ENCODE measurements around the gene CNTNAP2.
"Not testable (repeated sequence)": the region's sequence is repeated elsewhere in the genome, so short reads cannot be mapped to it uniquely, and the experiment has no call there.

CNTNAP2 gene

GRCh38 chr7:148403466-148403993 lies 2286.9 kb downstream of the CNTNAP2 start:
- 100% methylated on average over 1 of the region's 6 CpGs for WGBS (ENCODE audit: insufficient coverage)
- CTCF ChIA-PET: no interaction called here
- POLR2A ChIA-PET: no interaction called here
- no peak for DNase-seq
- Histone ChIP-seq H3K4me1 (ENCODE audit: control extremely low read depth in 1 of 4, control insufficient read depth in 4 of 4, insufficient read depth in 4 of 4, low read length in 3 of 4) (peaks cover 0 to 12% (median 5%) of the 10 kb centered on the region in 4 experiments), H3K4me3 (ENCODE audit: control insufficient read depth in 1 of 7, extremely low read depth in 1 of 7, insufficient read depth in 4 of 7, low read depth in 2 of 7, low read length in 6 of 7) (no peak overlapping the region), H3K27ac (ENCODE audit: insufficient read depth in 1 of 2, low read depth in 1 of 2, low read length in 2 of 2, poor library complexity in 1 of 2, severe bottlenecking in 2 of 2) (no peak overlapping the region), H3K36me3 (ENCODE audit: control insufficient read depth in 4 of 4, insufficient read depth in 4 of 4, low read length in 3 of 4) (no peaks in the 10 kb centered on the region), H3K9me3 (ENCODE audit: control extremely low read depth in 1 of 5, control insufficient read depth in 4 of 5, insufficient read depth in 2 of 5, low read depth in 1 of 5, low read length in 4 of 5) (no peaks in the 10 kb centered on the region), H3K27me3 (replicated peaks in 2 of 5; ENCODE audit: control insufficient read depth in 4 of 5, insufficient read depth in 5 of 5, low read length in 4 of 5) (peaks cover 0 to 3% (median 0%) of the 10 kb centered on the region in 5 experiments)

- Histone ChIP-seq H3K27me3 (replicated peaks in 2 of 5; ENCODE audit: control insufficient read depth in 4 of 5, insufficient read depth in 5 of 5, low read length in 4 of 5) (no peaks in the 10 kb centered on the region), H3K4me1 (ENCODE audit: control extremely low read depth in 1 of 4, control insufficient read depth in 4 of 4, insufficient read depth in 4 of 4, low read length in 3 of 4) (no peaks in the 10 kb centered on the region), H3K9me3 (ENCODE audit: control extremely low read depth in 1 of 5, control insufficient read depth in 4 of 5, insufficient read depth in 2 of 5, low read depth in 1 of 5, low read length in 4 of 5) (no peaks in the 10 kb centered on the region), H3K36me3 (ENCODE audit: control insufficient read depth in 4 of 4, insufficient read depth in 4 of 4, low read length in 3 of 4) (no peaks in the 10 kb centered on the region), H3K27ac (ENCODE audit: insufficient read depth in 1 of 2, low read depth in 1 of 2, low read length in 2 of 2, poor library complexity in 1 of 2, severe bottlenecking in 2 of 2) (no peak overlapping the region), H3K4me3 (ENCODE audit: control insufficient read depth in 1 of 7, extremely low read depth in 1 of 7, insufficient read depth in 4 of 7, low read depth in 2 of 7, low read length in 6 of 7) (no peak overlapping the region)
- ChIA-PET CTCF (interaction anchor here (1.0 kb wide), 1 partner anchor 632 kb away, joined by 3 read pairs; no protein-coding TSS in a partner anchor), POLR2A (no interaction called here)
- DNase-seq: no peak
- WGBS (ENCODE audit: insufficient coverage): 100% methylated on average over 1 of the region's 2 CpGs
Observed at GRCh38 chr7:148408307-148408706, 2291.7 kb downstream of the CNTNAP2 start.

DNA sequence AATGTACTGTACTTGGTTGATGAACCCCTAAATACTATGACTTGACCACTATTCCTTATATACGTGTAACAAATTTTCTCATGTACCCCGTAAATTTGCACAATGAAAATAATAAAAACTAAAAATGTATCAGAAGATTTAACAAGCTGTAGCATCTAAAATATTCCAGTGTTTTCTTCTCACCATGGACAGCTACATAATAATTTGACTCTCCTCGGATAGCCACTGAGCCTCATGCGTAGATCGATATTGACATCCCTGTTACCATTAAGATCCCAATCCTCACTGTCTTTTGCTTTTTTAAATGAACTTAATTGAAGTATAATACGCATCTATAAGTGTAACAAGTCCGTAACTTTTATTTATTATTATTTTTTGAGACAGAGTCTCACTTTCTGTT lies 2294.3 kb downstream of the CNTNAP2 start:
- H3K4me3 ChIP-seq (ENCODE audit: control insufficient read depth in 1 of 7, extremely low read depth in 1 of 7, insufficient read depth in 4 of 7, low read depth in 2 of 7, low read length in 6 of 7): no peak overlapping the region

DNA sequence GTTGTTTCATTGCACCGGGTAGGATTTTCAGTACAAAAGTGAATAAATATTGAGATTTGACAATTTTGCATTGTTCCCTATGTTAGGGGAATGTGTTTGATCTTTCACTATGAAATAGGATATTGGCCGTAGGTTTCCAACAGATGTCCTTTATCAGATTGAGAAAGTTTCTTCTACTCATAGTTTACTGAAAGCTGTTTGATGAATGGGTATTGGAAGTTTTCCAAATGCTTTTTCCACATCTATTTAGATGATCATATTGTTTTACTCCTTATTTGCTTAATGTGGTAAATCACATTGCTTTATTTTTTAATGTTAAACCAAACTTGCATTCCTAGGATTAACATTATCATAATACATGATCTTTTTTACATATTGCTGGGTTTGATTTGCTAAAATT lies 2296.1 kb downstream of the CNTNAP2 start:
- CTCF ChIA-PET: no interaction called here
- WGBS (ENCODE audit: insufficient coverage): no CpG with 5 or more reads among the region's 2 CpGs
- no peak overlapping the region for H3K4me3 ChIP-seq (ENCODE audit: control insufficient read depth in 1 of 7, extremely low read depth in 1 of 7, insufficient read depth in 4 of 7, low read depth in 2 of 7, low read length in 6 of 7)
- H3K9me3 ChIP-seq (ENCODE audit: control extremely low read depth in 1 of 5, control insufficient read depth in 4 of 5, insufficient read depth in 2 of 5, low read depth in 1 of 5, low read length in 4 of 5): no peaks in the 10 kb centered on the region
- H3K27ac ChIP-seq (ENCODE audit: insufficient read depth in 1 of 2, low read depth in 1 of 2, low read length in 2 of 2, poor library complexity in 1 of 2, severe bottlenecking in 2 of 2): no peak overlapping the region
- H3K36me3 ChIP-seq (ENCODE audit: control insufficient read depth in 4 of 4, insufficient read depth in 4 of 4, low read length in 3 of 4): no peaks in the 10 kb centered on the region
- H3K4me1 ChIP-seq (ENCODE audit: control extremely low read depth in 1 of 4, control insufficient read depth in 4 of 4, insufficient read depth in 4 of 4, low read length in 3 of 4): no peaks in the 10 kb centered on the region
- no peak for DNase-seq
- H3K27me3 ChIP-seq (replicated peaks in 2 of 5; ENCODE audit: control insufficient read depth in 4 of 5, insufficient read depth in 5 of 5, low read length in 4 of 5): no peaks in the 10 kb centered on the region
- POLR2A ChIA-PET: no interaction called here

More for the DNA sequence above, 2294.3 kb downstream of the CNTNAP2 start:
- WGBS (ENCODE audit: insufficient coverage): 100% methylated on average over 1 of the region's 7 CpGs
- Histone ChIP-seq H3K36me3 (ENCODE audit: control insufficient read depth in 4 of 4, insufficient read depth in 4 of 4, low read length in 3 of 4) (no peaks in the 10 kb centered on the region), H3K9me3 (ENCODE audit: control extremely low read depth in 1 of 5, control insufficient read depth in 4 of 5, insufficient read depth in 2 of 5, low read depth in 1 of 5, low read length in 4 of 5) (no peaks in the 10 kb centered on the region), H3K4me1 (ENCODE audit: control extremely low read depth in 1 of 4, control insufficient read depth in 4 of 4, insufficient read depth in 4 of 4, low read length in 3 of 4) (no peaks in the 10 kb centered on the region), H3K27me3 (replicated peaks in 2 of 5; ENCODE audit: control insufficient read depth in 4 of 5, insufficient read depth in 5 of 5, low read length in 4 of 5) (no peaks in the 10 kb centered on the region), H3K27ac (ENCODE audit: insufficient read depth in 1 of 2, low read depth in 1 of 2, low read length in 2 of 2, poor library complexity in 1 of 2, severe bottlenecking in 2 of 2) (no peak overlapping the region)
- DNase-seq: no peak
- ChIA-PET CTCF (no interaction called here), POLR2A (no interaction called here)

- CTCF ChIA-PET: no interaction called here
Observed at GRCh38 chr7:148419856-148420832, 2303.5 kb downstream of the CNTNAP2 start.

GRCh38 chr7:148422030-148422429 lies 2305.4 kb downstream of the CNTNAP2 start:
- WGBS (ENCODE audit: insufficient coverage): 93% methylated on average over 4 of the region's 5 CpGs
- Histone ChIP-seq H3K36me3 (ENCODE audit: control insufficient read depth in 4 of 4, insufficient read depth in 4 of 4, low read length in 3 of 4) (no peaks in the 10 kb centered on the region), H3K4me3 (ENCODE audit: control insufficient read depth in 1 of 7, extremely low read depth in 1 of 7, insufficient read depth in 4 of 7, low read depth in 2 of 7, low read length in 6 of 7) (no peak overlapping the region), H3K27me3 (replicated peaks in 2 of 5; ENCODE audit: control insufficient read depth in 4 of 5, insufficient read depth in 5 of 5, low read length in 4 of 5) (no peaks in the 10 kb centered on the region), H3K4me1 (ENCODE audit: control extremely low read depth in 1 of 4, control insufficient read depth in 4 of 4, insufficient read depth in 4 of 4, low read length in 3 of 4) (peaks cover 0 to 10% (median 5%) of the 10 kb centered on the region in 4 experiments), H3K27ac (ENCODE audit: insufficient read depth in 1 of 2, low read depth in 1 of 2, low read length in 2 of 2, poor library complexity in 1 of 2, severe bottlenecking in 2 of 2) (no peak overlapping the region), H3K9me3 (ENCODE audit: control extremely low read depth in 1 of 5, control insufficient read depth in 4 of 5, insufficient read depth in 2 of 5, low read depth in 1 of 5, low read length in 4 of 5) (peaks cover 2 to 13% (median 3%) of the 10 kb centered on the region in 5 experiments)
- ChIA-PET POLR2A (no interaction called here), CTCF (no interaction called here)
- no peak for DNase-seq

More at GRCh38 chr7:148419856-148420832, 2303.5 kb downstream of the CNTNAP2 start:
- peaks cover 0 to 10% (median 5%) of the 10 kb centered on the region in 4 experiments for H3K4me1 ChIP-seq (ENCODE audit: control extremely low read depth in 1 of 4, control insufficient read depth in 4 of 4, insufficient read depth in 4 of 4, low read length in 3 of 4)
- no peak overlapping the region for H3K4me3 ChIP-seq (ENCODE audit: control insufficient read depth in 1 of 7, extremely low read depth in 1 of 7, insufficient read depth in 4 of 7, low read depth in 2 of 7, low read length in 6 of 7)
- no peaks in the 10 kb centered on the region for H3K27me3 ChIP-seq (replicated peaks in 2 of 5; ENCODE audit: control insufficient read depth in 4 of 5, insufficient read depth in 5 of 5, low read length in 4 of 5)
- whole genome bisulfite sequencing (ENCODE audit: insufficient coverage): 47% methylated on average over 4 of the region's 11 CpGs
- H3K36me3 ChIP-seq (ENCODE audit: control insufficient read depth in 4 of 4, insufficient read depth in 4 of 4, low read length in 3 of 4): no peaks in the 10 kb centered on the region
- H3K27ac ChIP-seq (ENCODE audit: insufficient read depth in 1 of 2, low read depth in 1 of 2, low read length in 2 of 2, poor library complexity in 1 of 2, severe bottlenecking in 2 of 2): no peak overlapping the region
- H3K9me3 ChIP-seq (ENCODE audit: control extremely low read depth in 1 of 5, control insufficient read depth in 4 of 5, insufficient read depth in 2 of 5, low read depth in 1 of 5, low read length in 4 of 5): peaks cover 2 to 13% (median 3%) of the 10 kb centered on the region in 5 experiments
- POLR2A ChIA-PET: no interaction called here
- DNase-seq: peak; percentile 14 to 87 (median 74)

DNA sequence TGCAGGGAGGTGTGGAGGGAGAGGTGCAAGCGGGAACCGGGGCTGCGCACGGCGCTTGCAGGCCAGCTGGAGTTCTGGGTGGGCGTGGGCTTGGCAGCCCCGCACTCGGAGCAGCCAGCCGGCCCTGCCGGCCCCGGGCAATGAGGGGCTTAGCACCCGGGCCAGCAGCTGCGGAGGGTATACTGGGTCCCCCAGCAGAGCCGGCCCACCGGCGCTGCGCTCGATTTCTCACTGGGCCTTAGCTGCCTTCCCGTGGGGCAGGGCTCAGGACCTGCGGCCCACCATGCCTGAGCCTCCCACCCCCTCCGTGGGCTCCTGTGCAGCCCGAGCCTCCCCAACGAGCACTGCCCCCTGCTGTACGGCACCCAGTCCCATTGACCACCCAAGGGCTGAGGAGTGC lies 2309.8 kb downstream of the CNTNAP2 start:
- H3K27me3 ChIP-seq (replicated peaks in 2 of 5; ENCODE audit: control insufficient read depth in 4 of 5, insufficient read depth in 5 of 5, low read length in 4 of 5); POLR2A ChIA-PET; CTCF ChIA-PET; H3K4me1 ChIP-seq (ENCODE audit: control extremely low read depth in 1 of 4, control insufficient read depth in 4 of 4, insufficient read depth in 4 of 4, low read length in 3 of 4); H3K27ac ChIP-seq (ENCODE audit: insufficient read depth in 1 of 2, low read depth in 1 of 2, low read length in 2 of 2, poor library complexity in 1 of 2, severe bottlenecking in 2 of 2); DNase-seq; H3K4me3 ChIP-seq (ENCODE audit: control insufficient read depth in 1 of 7, extremely low read depth in 1 of 7, insufficient read depth in 4 of 7, low read depth in 2 of 7, low read length in 6 of 7); H3K36me3 ChIP-seq (ENCODE audit: control insufficient read depth in 4 of 4, insufficient read depth in 4 of 4, low read length in 3 of 4): not testable (repeated sequence)
- H3K9me3 ChIP-seq (ENCODE audit: control extremely low read depth in 1 of 5, control insufficient read depth in 4 of 5, insufficient read depth in 2 of 5, low read depth in 1 of 5, low read length in 4 of 5): peaks cover 1 to 13% (median 3%) of the 10 kb centered on the region in 5 experiments
- WGBS (ENCODE audit: insufficient coverage): 98% methylated on average over 22 of the region's 24 CpGs

Measured in common myeloid progenitor, CD34-positive (primary cell).